ENCODE data around the gene MCRS1. TPM values are rescaled to one million over a fixed set of nuclear protein-coding genes. Genes with fewer than 3 reads are reported as not detected.
"Not testable (repeated sequence)": the region's sequence is repeated elsewhere in the genome, so short reads cannot be mapped to it uniquely, and the experiment has no call there.

MCRS1 gene
- total RNA-seq, 1 donor from 2014 or later = 21.6 TPM

DNA sequence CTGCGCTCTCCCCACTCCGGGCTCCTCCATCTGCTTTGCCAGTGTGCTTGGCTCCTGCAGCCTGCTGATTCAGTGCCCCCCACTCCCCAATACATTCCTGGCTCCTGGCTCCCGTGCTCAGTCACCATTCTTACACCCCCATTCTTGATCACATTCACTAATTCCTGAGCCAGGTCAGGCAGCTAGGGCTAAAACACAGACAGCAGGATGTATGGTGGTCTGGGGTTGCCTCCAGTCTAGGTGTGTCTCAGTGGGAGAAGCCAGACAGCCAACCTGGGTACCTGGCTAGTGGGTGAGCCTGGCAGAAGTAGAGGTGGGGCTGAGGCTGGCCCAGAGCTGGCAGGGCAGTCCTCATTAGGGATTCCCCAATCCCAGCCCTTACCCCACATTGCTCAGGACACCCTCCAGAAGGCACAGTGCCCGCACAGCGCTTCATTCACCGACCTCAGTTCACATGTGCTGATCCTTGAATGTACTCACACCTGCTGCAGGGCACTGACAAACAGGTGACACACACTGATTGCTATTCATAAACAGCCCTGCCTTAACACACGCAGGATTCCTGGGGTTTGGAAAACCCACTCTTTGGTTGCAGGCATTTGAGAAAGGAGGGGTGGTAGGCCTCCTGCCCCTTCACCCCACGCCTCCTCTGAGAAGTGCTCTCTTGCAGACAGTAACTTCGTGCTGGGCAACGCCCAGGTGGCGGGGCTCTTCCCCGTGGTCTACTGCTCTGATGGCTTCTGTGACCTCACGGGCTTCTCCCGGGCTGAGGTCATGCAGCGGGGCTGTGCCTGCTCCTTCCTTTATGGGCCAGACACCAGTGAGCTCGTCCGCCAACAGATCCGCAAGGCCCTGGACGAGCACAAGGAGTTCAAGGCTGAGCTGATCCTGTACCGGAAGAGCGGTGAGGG lies 27.5 kb downstream of the MCRS1 start:
- no peak for DNase-seq

DNA sequence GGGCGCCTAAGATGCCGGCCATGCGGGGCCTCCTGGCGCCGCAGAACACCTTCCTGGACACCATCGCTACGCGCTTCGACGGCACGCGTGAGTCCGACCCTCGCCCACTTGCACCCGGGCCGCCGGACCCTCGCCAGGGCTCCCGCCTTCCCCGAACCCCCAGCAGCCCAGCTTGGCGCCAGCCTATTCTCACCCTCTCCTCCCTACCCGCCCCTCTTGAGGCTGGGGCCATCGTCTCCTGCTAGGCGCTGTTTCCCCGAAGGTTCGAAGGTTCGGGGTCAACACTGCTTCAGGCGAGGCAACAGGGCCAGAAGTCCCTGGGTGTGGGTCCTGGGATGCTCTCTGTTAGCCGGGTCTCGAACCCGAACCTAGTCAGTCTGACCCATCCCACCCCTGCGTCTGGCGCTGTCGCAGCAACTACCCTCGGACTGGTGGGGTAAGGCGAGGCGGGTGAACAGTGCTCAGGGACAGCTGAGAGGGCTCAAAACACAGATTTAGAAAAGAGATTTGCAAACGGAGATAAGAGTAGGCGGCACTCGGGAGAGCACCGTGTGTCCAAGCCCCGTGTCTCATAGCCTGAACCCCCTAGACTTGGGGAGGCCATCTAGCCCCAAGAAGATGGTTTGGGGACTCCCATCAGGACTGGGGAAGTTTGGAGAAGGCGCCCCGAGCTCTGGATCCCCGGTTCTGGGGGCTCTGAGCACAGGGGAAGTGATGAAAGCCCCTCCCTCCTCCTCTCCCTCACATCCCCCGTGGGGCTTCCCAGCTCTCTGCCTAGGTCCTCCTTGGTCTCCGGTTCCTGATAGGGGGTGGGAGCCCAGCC lies 28.3 kb downstream of the MCRS1 start:
- DNase-seq = no peak

GRCh38 chr12:49538510-49539403 lies 29.2 kb downstream of the MCRS1 start, which contains the start of gene KCNH3:
Gene KCNH3 (plus strand): TSS chr12:49539030. CDS start chr12:49539417, 387 bp downstream.
- peak; percentile 45 for DNase-seq

GRCh38 chr12:49537752-49538509 lies 30.0 kb downstream of the MCRS1 start:
- DNase-seq = no peak

DNA sequence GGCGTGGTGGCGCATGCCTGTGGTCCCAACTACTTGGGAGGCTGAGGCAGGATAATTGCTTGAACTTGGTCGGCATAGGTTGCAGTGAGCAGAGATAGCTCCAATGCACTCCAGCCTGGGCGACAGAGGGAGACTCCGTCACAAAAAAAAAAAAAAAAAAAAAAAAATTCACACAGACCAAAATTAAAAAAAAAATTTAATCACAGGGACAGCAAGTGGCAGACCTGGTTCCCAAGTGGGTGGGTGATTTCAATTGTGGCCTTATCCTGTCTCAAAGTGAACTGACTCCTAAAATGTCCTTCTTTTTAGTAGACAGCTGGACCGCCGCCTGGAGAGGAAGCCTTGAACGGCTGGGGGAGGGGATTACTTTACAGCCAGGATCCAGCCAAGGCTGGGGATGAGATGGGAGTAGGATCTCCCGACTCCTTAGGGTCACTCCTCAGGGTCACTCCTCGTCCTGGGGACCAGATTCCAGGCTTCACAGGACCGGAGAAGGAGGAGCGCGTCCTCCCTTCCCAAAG lies 30.7 kb downstream of the MCRS1 start:
- DNase-seq = no peak

- DNase-seq = no peak
Observed at GRCh38 chr12:49536526-49537071, 31.3 kb downstream of the MCRS1 start.

DNA sequence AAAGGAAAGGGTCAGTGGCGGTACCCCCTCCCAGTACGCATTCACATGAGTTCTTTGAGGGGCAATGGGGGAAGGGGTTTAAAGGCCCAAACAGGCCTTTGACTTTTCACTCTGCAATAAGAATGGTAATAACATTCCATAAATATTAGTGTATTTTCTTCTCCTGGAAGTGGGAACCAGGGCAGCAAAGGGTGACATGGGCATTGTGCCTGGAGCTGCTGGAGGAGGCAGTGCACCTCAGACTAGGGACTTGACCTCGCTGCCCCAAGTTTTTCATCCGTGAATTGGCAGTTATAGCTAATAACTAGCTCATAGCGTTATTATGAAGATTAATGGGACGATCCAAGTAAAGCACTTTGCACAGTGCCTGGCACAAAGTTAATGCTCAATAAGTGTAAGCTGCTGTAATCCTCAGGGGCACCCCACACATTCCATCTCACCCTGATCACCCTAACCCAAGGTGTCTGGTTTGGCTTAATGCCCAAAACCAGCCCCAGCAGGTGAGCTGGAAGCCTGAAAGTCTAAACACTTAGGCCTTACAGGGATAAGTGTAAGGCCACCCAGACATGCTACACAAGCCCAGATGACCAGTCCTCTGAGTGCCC lies 31.9 kb downstream of the MCRS1 start:
- no peak for DNase-seq

GRCh38 chr12:49534731-49535278 lies 33.1 kb downstream of the MCRS1 start:
- no peak for DNase-seq

GRCh38 chr12:49534122-49534521 lies 33.8 kb downstream of the MCRS1 start:
- not testable (repeated sequence) for DNase-seq

DNA sequence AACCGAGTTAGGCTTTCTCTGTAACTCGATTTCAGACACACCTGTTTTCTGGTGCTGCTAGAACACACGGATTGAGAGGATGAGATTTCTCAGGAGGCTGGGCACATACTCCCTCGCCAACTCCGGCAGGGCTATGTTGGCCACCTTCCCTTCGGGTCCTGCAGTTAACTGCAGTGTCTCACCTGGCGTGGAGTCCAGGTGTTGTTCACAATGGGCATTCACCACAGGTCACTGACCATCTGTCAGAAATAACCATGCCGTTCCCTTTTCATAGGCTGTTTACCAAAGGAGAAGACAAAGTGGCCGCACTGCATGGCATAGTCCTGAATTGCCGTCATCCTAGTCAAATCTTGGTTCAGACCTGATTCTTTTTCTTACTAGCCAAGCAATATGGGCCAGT lies 34.6 kb downstream of the MCRS1 start:
- no peak for DNase-seq

DNA sequence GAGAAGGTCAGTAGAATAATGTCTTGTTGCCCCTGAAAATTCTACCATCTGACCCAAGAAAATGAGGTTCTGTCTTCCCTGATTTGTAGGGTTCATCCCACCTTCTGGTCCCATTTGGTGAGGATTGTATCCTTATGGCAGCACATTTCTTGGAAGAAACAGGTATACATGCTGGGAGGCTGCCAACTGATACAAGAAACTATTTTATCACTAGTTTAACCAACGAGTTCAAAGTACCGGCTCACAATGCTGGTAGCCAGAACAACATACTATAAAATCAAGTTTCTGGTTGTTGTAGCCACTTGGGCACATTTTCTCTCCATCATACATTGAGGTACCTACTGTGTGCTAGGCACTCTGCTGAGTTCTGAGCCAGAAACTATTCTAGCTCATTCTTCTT lies 36.2 kb downstream of the MCRS1 start:
- DNase-seq = no peak

DNA sequence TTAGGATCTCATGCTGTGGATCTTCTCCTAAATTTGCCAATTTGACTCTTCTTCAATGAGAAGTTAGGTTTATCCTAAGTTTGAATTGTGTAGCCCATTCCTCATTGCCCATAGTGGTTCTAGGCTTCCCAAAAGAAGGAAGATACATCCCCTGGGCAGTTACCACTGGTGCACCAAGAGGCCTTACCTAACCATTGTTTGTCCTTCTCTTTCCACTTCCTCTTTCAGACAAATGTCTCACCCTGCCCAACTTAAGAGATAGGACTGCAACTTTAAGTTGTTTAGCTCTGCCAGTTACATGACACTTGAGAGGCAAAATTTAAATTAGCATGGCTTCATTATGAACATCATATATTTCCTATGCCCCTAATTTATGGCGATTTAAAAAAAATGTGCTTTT lies 38.5 kb downstream of the MCRS1 start:
- no peak for DNase-seq

- DNase-seq = no peak
Observed at GRCh38 chr12:49527361-49528130, 40.4 kb downstream of the MCRS1 start.

DNA sequence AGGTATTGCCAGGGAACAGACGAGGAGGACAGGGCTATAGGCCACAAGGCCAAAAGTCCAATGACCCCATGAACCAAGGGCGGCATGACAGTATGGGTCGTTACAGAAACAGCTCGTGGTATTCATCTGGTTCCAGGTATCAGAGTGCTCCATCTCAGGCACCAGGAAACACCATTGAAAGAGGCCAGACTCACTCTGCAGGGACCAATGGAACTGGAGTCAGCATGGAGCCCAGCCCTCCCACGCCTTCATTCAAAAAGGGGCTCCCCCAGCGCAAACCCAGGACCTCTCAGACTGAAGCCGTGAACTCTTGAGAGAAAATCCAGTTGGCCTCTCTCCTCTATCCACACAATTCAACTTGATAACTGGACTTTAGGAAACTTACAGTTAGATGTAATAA lies 42.0 kb downstream of the MCRS1 start:
- DNase-seq = no peak

DNA sequence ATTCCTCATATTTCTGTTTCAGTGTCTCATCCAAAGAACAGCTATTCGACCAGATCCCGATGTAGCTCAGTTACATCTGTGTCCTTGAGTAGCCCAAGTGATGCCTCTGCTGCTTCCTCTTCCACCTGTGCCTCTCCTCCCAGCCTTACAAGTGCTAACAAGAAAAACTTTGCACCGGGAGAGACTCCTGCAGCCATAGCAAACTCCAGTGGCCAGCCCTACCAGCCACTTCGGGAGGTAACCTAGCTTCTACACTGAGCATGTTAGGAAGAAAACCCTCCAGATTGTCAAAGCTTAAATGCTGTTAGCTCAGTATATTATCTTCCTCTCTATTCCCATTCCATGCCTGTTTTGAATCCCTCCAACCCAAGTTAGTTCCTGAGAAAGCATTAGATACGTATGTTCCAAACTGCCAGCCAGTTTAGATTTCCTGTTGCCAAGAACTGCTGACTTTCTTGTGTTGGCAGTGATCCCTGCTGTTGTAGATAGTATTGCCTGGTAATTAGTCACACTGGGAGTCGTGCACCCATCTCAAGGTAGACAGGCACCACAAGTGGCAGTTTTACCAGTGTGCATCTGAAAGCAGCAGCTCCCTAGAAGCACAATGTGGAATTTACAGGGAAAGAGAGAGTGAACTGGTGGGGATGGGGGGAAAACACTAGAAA lies 43.1 kb downstream of the MCRS1 start:
- no peak for DNase-seq

DNA sequence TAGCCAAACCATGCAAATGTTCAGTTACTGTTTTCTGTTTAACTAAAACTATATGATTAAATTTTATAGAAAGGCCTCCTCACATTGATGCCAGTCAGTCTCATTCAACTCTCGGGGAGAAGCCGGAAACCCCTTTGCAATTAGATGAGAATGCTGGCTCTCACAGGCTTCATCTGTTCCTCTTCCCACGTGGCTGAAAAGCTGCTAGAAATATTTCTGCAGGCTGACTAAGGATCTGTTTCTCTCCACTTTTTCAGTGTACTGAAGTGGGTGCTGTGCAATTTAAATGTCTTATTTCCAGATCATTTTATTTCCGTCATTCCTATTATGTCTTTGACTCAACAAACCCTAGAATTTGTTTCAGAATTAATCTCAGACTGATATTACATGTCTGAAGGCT lies 46.6 kb downstream of the MCRS1 start:
- DNase-seq = no peak

- no peak for DNase-seq
Observed at GRCh38 chr12:49519574-49519936, 48.4 kb downstream of the MCRS1 start.

DNA sequence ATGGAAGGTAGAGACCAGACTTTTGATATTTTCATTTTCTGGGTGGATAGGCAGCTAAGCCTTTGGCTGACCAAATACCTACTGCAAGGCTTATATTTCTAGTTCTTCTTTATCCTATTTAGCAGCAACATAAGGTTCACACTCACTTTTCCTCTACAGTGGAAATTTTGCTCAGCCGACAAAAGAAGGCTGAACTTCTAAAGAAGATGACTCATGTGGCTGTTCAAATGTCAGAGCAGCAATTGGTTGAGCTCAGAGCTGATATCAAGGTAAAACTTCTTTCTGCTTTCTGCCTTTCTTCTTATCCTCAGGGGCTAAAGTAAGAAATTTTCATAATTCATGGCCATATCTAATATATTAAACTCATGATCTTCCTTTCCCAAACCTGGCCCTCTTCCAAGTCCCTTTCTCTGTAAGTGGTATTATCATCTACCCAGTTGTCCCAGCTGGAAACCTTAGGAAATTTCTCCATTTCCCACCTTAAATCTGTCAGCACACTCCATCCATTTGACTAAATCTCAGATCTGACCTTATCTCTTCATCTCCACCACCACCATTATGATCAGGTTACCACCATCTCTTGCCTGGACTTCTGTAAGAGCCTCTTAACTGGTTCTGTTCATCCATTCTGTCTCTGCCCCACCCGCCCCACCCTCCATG lies 48.9 kb downstream of the MCRS1 start:
- no peak for DNase-seq

Data from skin of body (tissue), 2 donors.